HUES64 (cell line): ENCODE measurements around the gene METTL14.

ENCODE experiments used
- H3K27ac ChIP-seq: 2 replicates; pipeline ENCODE4 v1.7.0; 2013; ENCODE audit warnings: low read depth, low read length, inconsistent platforms
- H3K27me3 ChIP-seq: 2 replicates; pipeline ENCODE4 v1.6.1; 2013; ENCODE audit warnings: mild to moderate bottlenecking, low read length; ENCODE audit not compliant: insufficient read depth
- H3K36me3 ChIP-seq: 2 replicates; pipeline ENCODE4 v1.6.1; 2013; ENCODE audit warnings: mild to moderate bottlenecking, low read length; ENCODE audit not compliant: insufficient read depth
- H3K4me1 ChIP-seq: 2 replicates; pipeline ENCODE4 v1.6.1; 2013; ENCODE audit warnings: mild to moderate bottlenecking, low read length, moderate library complexity; ENCODE audit not compliant: insufficient read depth
- H3K4me3 ChIP-seq: 2 replicates; pipeline ENCODE4 v1.5.1; 2013; ENCODE audit warnings: mild to moderate bottlenecking, low read length, moderate library complexity
- H3K9ac ChIP-seq: 2 replicates; pipeline ENCODE4 v1.6.1; 2013; ENCODE audit warnings: mild to moderate bottlenecking, low read depth, low read length
- H3K9me3 ChIP-seq: 2 replicates; pipeline ENCODE4 v1.6.1; 2013; ENCODE audit warnings: low read depth, low read length; ENCODE audit not compliant: insufficient read depth
- WGBS: fragments of 150-250, 120-280 bp; methylation state at CpG from one replicate; pipeline ENCODE4 v1.1.7; 2013; ENCODE audit warnings: missing lambda C conversion rate; 5-methylcytosine and 5-hydroxymethylcytosine counted together

Gene METTL14

GRCh38 chr4:118712872-118713271, 27.7 kb downstream of the METTL14 start:
- Histone ChIP-seq H3K27ac (no peak overlapping the region), H3K9ac (no peak overlapping the region), H3K9me3 (no peaks in the 10 kb centered on the region), H3K4me3 (no peak overlapping the region), H3K27me3 (no peaks in the 10 kb centered on the region), H3K36me3 (peaks cover 51% of the 10 kb centered on the region), H3K4me1 (no peaks in the 10 kb centered on the region)
- WGBS, result 100% methylated on average over 1 of the region's 1 CpG

GRCh38 chr4:118714682-118715081, 29.5 kb downstream of the METTL14 start:
- 94% methylated on average over 3 of the region's 4 CpGs for WGBS

GRCh38 chr4:118716304-118716703, 31.1 kb downstream of the METTL14 start:
- no peaks in the 10 kb centered on the region for H3K27me3 ChIP-seq
- no peaks in the 10 kb centered on the region for H3K4me1 ChIP-seq
- peaks cover 21% of the 10 kb centered on the region for H3K36me3 ChIP-seq
- no peak overlapping the region for H3K4me3 ChIP-seq
- no peaks in the 10 kb centered on the region for H3K9me3 ChIP-seq
- no peak overlapping the region for H3K27ac ChIP-seq
- no peak overlapping the region for H3K9ac ChIP-seq
- 88% methylated on average over 3 of the region's 3 CpGs for WGBS

More at GRCh38 chr4:118714682-118715081, 29.5 kb downstream of the METTL14 start:
- H3K36me3 ChIP-seq, result peaks cover 33% of the 10 kb centered on the region
- no peak overlapping the region for H3K9ac ChIP-seq
- no peaks in the 10 kb centered on the region for H3K9me3 ChIP-seq
- H3K27me3 ChIP-seq, result no peaks in the 10 kb centered on the region
- no peaks in the 10 kb centered on the region for H3K4me1 ChIP-seq
- no peak overlapping the region for H3K27ac ChIP-seq
- H3K4me3 ChIP-seq, result no peak overlapping the region

GRCh38 chr4:118718511-118719170, 33.4 kb downstream of the METTL14 start:
- Histone ChIP-seq H3K4me1 (no peaks in the 10 kb centered on the region), H3K36me3 (peaks cover 27% of the 10 kb centered on the region), H3K4me3 (no peak overlapping the region), H3K27me3 (no peaks in the 10 kb centered on the region), H3K27ac (no peak overlapping the region), H3K9ac (no peak overlapping the region), H3K9me3 (no peaks in the 10 kb centered on the region)
- WGBS, result 90% methylated on average over 4 of the region's 4 CpGs

- WGBS, result 100% methylated on average over 1 of the region's 1 CpG
- no peaks in the 10 kb centered on the region for H3K9me3 ChIP-seq
- H3K27me3 ChIP-seq, result no peaks in the 10 kb centered on the region
- H3K36me3 ChIP-seq, result peaks cover 52% of the 10 kb centered on the region
- H3K9ac ChIP-seq, result no peak overlapping the region
- H3K4me3 ChIP-seq, result no peak overlapping the region
- no peaks in the 10 kb centered on the region for H3K4me1 ChIP-seq
- H3K27ac ChIP-seq, result no peak overlapping the region
These were observed 36.6 kb downstream of the METTL14 start for GRCh38 chr4:118721752-118722151.

GRCh38 chr4:118723369-118723768, 38.2 kb downstream of the METTL14 start:
- Histone ChIP-seq H3K9ac (no peak overlapping the region), H3K36me3 (peaks cover 68% of the 10 kb centered on the region), H3K4me1 (no peaks in the 10 kb centered on the region), H3K4me3 (no peak overlapping the region), H3K27ac (no peak overlapping the region), H3K9me3 (no peaks in the 10 kb centered on the region), H3K27me3 (no peaks in the 10 kb centered on the region)
- WGBS, result 89% methylated on average over 3 of the region's 3 CpGs

- H3K36me3 ChIP-seq, result peaks cover 94% of the 10 kb centered on the region
- H3K27ac ChIP-seq, result no peak overlapping the region
- no peaks in the 10 kb centered on the region for H3K27me3 ChIP-seq
- no peak overlapping the region for H3K9ac ChIP-seq
- H3K4me1 ChIP-seq, result no peaks in the 10 kb centered on the region
- 67% methylated on average over 1 of the region's 1 CpG for WGBS
- no peaks in the 10 kb centered on the region for H3K9me3 ChIP-seq
- H3K4me3 ChIP-seq, result no peak overlapping the region
These were observed 42.2 kb downstream of the METTL14 start for GRCh38 chr4:118727360-118727759.

GRCh38 chr4:118729287-118730286, 44.4 kb downstream of the METTL14 start:
- H3K9ac ChIP-seq, result no peak overlapping the region
- H3K36me3 ChIP-seq, result peaks cover 95% of the 10 kb centered on the region

GRCh38 chr4:118730683-118731082, 45.5 kb downstream of the METTL14 start:
- Histone ChIP-seq H3K9me3 (no peaks in the 10 kb centered on the region), H3K27ac (no peak overlapping the region), H3K4me1 (no peaks in the 10 kb centered on the region), H3K9ac (no peak overlapping the region), H3K36me3 (peaks cover 95% of the 10 kb centered on the region), H3K4me3 (no peak overlapping the region), H3K27me3 (no peaks in the 10 kb centered on the region)

More at GRCh38 chr4:118729287-118730286, 44.4 kb downstream of the METTL14 start:
- Histone ChIP-seq H3K9me3 (no peaks in the 10 kb centered on the region), H3K4me1 (no peaks in the 10 kb centered on the region), H3K4me3 (no peak overlapping the region), H3K27ac (no peak overlapping the region), H3K27me3 (no peaks in the 10 kb centered on the region)
- WGBS, result 96% methylated on average over 6 of the region's 6 CpGs

GRCh38 chr4:118732591-118733330, 47.6 kb downstream of the METTL14 start:
- H3K4me1 ChIP-seq, result no peaks in the 10 kb centered on the region
- no peak overlapping the region for H3K9ac ChIP-seq
- no peak overlapping the region for H3K4me3 ChIP-seq
- no peaks in the 10 kb centered on the region for H3K27me3 ChIP-seq
- H3K9me3 ChIP-seq, result no peaks in the 10 kb centered on the region
- H3K36me3 ChIP-seq, result peaks cover 94% of the 10 kb centered on the region
- 96% methylated on average over 3 of the region's 3 CpGs for WGBS
- H3K27ac ChIP-seq, result no peak overlapping the region
